Panc1 (cell line): ENCODE results near the gene BFAR. TPM values are rescaled to one million over a fixed set of nuclear protein-coding genes. Genes with fewer than 3 reads are reported as not detected.

Experiments
- ATAC-seq: fragments of 200-7000 bp; cut with Tn5 transposase; 2 replicates; pipeline ENCODE4 v1.9.1; 2020; ENCODE audit warnings: mild to moderate bottlenecking, moderate library complexity
- Bru-seq: library from RNA; stranded (reverse); fragments of 400-500 nt; gene quantifications from one replicate; lab custom pipeline; 2021; lab: Mats Ljungman, UMichigan
- BruChase-seq, 2 experiments: library from RNA; stranded (reverse); fragments of 400-500 nt; gene quantifications; one replicate each; lab custom pipeline; 2021; lab: Mats Ljungman, UMichigan
- BruUV-seq: library from RNA; stranded (reverse); fragments of 400-500 nt; replicated peaks from 2 replicates; lab custom pipeline; 2021; lab: Mats Ljungman, UMichigan
- CTCF ChIA-PET: fragments of 300-600 bp; sonication (Branson Sonifier 250); formaldehyde crosslinking; loops from one replicate; lab custom pipeline; 2022; ENCODE audit warnings: antibody characterized with exemption; lab: Charles Lee
- POLR2A ChIA-PET: fragments of 300-600 bp; sonication (Branson Sonifier 250); formaldehyde crosslinking; loops from one replicate; lab custom pipeline; 2022; ENCODE audit warnings: antibody characterized with exemption; lab: Charles Lee
- DNase-seq: peaks from one replicate; pipeline ENCODE4 v3.0.0-alpha.2; 2010; ENCODE audit warnings: low read depth, low spot score
- H3K27ac ChIP-seq: 2 replicates; pipeline ENCODE4 v1.5.1; 2011; ENCODE audit warnings: mild to moderate bottlenecking, low read length, inconsistent platforms
- H3K27me3 ChIP-seq: fragments of 200-500 bp; sonication (Bioruptor generic); 2 replicates; pipeline ENCODE4 v1.6.0; 2014; ENCODE audit warnings: low read length, inconsistent platforms; ENCODE audit not compliant: control insufficient read depth, insufficient read depth
- H3K36me3 ChIP-seq: fragments of 200-500 bp; sonication (Bioruptor generic); 2 replicates; pipeline ENCODE4 v1.5.1; 2014; ENCODE audit warnings: inconsistent platforms, mild to moderate bottlenecking, low read length, moderate library complexity; ENCODE audit not compliant: control insufficient read depth, insufficient read depth
- H3K4me1 ChIP-seq: 2 replicates; pipeline ENCODE4 v1.5.1; 2011; ENCODE audit warnings: inconsistent platforms, mild to moderate bottlenecking, low read length, moderate library complexity; ENCODE audit not compliant: control insufficient read depth, insufficient read depth
- H3K4me3 ChIP-seq, 2 experiments: 2 replicates each; pipeline ENCODE4 v1.5.1; 2011 to 2012; ENCODE audit warnings: low read depth in 2 of 2, low read length in 2 of 2, mild to moderate bottlenecking in 2 of 2, inconsistent platforms in 1 of 2, moderate library complexity in 1 of 2
- H3K9me3 ChIP-seq: fragments of 200-500 bp; sonication (Bioruptor generic); 2 replicates; pipeline ENCODE4 v1.5.1; 2014; ENCODE audit warnings: low read depth, mild to moderate bottlenecking, inconsistent platforms, low read length, moderate library complexity; ENCODE audit not compliant: control insufficient read depth, insufficient read depth
- CTCF ChIP-seq: fragments of 450-650 bp; IDR thresholded peaks from 2 replicates; pipeline ENCODE4 v1.5.1; 2017; ENCODE audit warnings: mild to moderate bottlenecking
- POLR2AphosphoS5 ChIP-seq: IDR thresholded peaks from 2 replicates; pipeline ENCODE4 v1.6.1; 2012; ENCODE audit warnings: mild to moderate bottlenecking, low read depth, low read length, moderate library complexity
- SIN3A ChIP-seq: IDR thresholded peaks from 2 replicates; pipeline ENCODE4 v1.6.1; 2012; ENCODE audit warnings: low read depth, mild to moderate bottlenecking, low read length, moderate library complexity, borderline replicate concordance; ENCODE audit not compliant: insufficient read depth
- TCF7L2 ChIP-seq: IDR thresholded peaks from 2 replicates; pipeline ENCODE4 v1.6.1; 2011; ENCODE audit warnings: mild to moderate bottlenecking, low read depth, low read length, inconsistent platforms
- in situ Hi-C: cut with HindIII; loops from 2 replicates; pipeline ENCODE4 v1.10.0; 2016; ENCODE audit warnings: low sequenced_read_pairs, low pct_unique_long_range_greater_than_20kb
- intact Hi-C: fragments of 100-400 bp; cut with micrococcal nuclease; formaldehyde crosslinking; loops from one replicate; pipeline ENCODE4 v1.10.0; 2022; ENCODE audit not compliant: unreplicated experiment
- long read RNA-seq: library from polyadenylated mRNA; unstranded; transcript quantifications from one replicate; pipeline ENCODE4 v2.0.0, GENCODE V29; 2021; ENCODE audit not compliant: unreplicated experiment
- polyA plus RNA-seq: library from polyadenylated mRNA; unstranded; fragments of >200 nt; gene quantifications from one replicate; pipeline ENCODE4 v1.2.1, GENCODE V29; 2012; ENCODE audit warnings: missing spikeins; ENCODE audit not compliant: insufficient read length
- total RNA-seq: library from RNA; stranded (reverse); gene quantifications from one replicate; pipeline ENCODE4 v1.2.1, GENCODE V29; 2021; ENCODE audit not compliant: unreplicated experiment
- TF ChIP-seq, protein P1 (sequence below), 2 experiments: IDR thresholded peaks; 2 replicates each; pipeline ENCODE4 v1.6.1; 2011 to 2012; ENCODE audit warnings: low read depth in 2 of 2, control low read depth in 1 of 2, low read length in 1 of 2, mild to moderate bottlenecking in 1 of 2, moderate library complexity in 1 of 2; ENCODE audit not compliant: insufficient read depth in 1 of 2

Gene BFAR
- total RNA-seq, result 114 TPM
- polyA plus RNA-seq, result 74.3 TPM
- Bru-seq, nascent RNA, result percentile 91 among the genes with signal in this experiment
- BruChase-seq, experiment 1, labeled RNA remaining after a 2-hour chase, result percentile 91 among the genes with signal in this experiment
- BruChase-seq, experiment 2, labeled RNA remaining after a 6-hour chase, result percentile 91 among the genes with signal in this experiment
- long read RNA-seq, transcript BFAR-201 (8 exons, 3,039 nt), result major isoform, 124 of 195 reads
- long read RNA-seq, transcript BFAR-203 (4 exons, 1,414 nt), result minor isoform, 9 of 195 reads
- long read RNA-seq, partial matches to known transcripts, result 20 of 195 reads
- long read RNA-seq, other reads (novel, unspliced or antisense), result 37 of 195 reads

DNA sequence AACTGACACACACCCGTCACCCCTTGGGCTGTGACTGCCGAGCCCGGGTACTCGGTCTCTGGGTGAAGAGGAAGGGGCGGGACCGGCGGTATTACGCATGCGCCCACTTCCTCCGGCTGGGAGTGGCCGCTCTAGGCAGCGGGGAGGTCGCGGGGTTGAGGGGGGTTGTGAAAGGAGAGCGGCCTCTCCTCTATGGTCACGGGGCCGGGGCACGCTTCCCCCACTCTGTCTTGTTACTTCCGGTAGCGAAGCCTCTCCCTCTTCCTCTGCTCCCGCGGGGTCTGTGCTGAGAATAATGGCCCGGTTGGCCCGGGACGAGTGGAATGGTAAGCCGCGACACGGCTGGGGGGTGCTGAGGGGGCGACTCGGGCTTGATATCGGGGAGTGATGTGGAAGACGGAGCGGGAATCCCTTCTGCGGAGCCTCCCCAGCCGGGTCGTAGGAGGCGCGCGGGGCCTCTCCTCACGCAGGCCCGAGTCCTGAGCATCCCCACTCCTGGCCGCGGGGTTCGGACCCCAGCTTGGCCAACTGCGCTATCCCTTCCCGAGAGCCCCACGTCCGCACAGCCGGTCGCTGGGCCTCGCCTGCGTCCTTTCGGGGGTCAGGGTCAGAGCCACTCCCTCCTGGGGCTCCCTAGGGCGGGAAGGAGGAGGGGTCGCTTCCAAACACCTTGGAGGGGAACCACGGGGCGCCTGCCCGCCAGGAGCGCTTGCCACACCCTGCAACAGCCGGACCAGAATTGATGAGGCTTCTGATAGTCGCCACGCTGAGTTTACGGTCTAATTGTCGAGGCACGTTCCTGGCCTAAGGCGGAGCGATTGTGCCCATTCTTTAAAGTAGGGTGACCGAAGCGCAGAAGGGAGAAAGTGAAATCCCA lies at the start of gene BFAR:
Gene BFAR (plus strand): TSS at position 259 of the 877 bp plus-strand sequence. CDS start 11,396 bp downstream, outside the sequence.
- intact Hi-C loops (loop anchor here (5.0 kb wide), 1 partner anchor 331 kb away; no protein-coding TSS in a partner anchor), in situ Hi-C loops (no loop called here)
- ChIA-PET POLR2A (no interaction called here), CTCF (no interaction called here)
- ATAC-seq (peak; percentile 90), DNase-seq (peak; percentile 94)
- TSS peak; percentile 78 for BruUV-seq
- Histone ChIP-seq H3K27me3 (no peaks in the 10 kb centered on the region), H3K36me3 (peaks cover 8% of the 10 kb centered on the region), H3K9me3 (no peaks in the 10 kb centered on the region), H3K27ac (peak within 1 kb of the TSS; percentile 99), H3K4me1 (peaks cover 46% of the 10 kb centered on the region), H3K4me3 (peak within 1 kb of the TSS; percentile 88 to 99)
- peak; percentile 91 for TF ChIP-seq SIN3A
- TF ChIP-seq, protein P1, sequence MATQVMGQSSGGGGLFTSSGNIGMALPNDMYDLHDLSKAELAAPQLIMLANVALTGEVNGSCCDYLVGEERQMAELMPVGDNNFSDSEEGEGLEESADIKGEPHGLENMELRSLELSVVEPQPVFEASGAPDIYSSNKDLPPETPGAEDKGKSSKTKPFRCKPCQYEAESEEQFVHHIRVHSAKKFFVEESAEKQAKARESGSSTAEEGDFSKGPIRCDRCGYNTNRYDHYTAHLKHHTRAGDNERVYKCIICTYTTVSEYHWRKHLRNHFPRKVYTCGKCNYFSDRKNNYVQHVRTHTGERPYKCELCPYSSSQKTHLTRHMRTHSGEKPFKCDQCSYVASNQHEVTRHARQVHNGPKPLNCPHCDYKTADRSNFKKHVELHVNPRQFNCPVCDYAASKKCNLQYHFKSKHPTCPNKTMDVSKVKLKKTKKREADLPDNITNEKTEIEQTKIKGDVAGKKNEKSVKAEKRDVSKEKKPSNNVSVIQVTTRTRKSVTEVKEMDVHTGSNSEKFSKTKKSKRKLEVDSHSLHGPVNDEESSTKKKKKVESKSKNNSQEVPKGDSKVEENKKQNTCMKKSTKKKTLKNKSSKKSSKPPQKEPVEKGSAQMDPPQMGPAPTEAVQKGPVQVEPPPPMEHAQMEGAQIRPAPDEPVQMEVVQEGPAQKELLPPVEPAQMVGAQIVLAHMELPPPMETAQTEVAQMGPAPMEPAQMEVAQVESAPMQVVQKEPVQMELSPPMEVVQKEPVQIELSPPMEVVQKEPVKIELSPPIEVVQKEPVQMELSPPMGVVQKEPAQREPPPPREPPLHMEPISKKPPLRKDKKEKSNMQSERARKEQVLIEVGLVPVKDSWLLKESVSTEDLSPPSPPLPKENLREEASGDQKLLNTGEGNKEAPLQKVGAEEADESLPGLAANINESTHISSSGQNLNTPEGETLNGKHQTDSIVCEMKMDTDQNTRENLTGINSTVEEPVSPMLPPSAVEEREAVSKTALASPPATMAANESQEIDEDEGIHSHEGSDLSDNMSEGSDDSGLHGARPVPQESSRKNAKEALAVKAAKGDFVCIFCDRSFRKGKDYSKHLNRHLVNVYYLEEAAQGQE (IDR thresholded peaks at IDR 0.05; ENCODE audit: insufficient read depth in 1 of 2, low read depth in 2 of 2, low read length in 1 of 2), result 0 out of 4 replicates have a peak, but pooled peaks of 1 of the 2 experiments have one; percentile 23
- peak; percentile 20; the same call in 1 of the 2 replicates for TF ChIP-seq TCF7L2
- TF ChIP-seq POLR2AphosphoS5, result peak; percentile 100
- TF ChIP-seq CTCF, result no peak

DNA sequence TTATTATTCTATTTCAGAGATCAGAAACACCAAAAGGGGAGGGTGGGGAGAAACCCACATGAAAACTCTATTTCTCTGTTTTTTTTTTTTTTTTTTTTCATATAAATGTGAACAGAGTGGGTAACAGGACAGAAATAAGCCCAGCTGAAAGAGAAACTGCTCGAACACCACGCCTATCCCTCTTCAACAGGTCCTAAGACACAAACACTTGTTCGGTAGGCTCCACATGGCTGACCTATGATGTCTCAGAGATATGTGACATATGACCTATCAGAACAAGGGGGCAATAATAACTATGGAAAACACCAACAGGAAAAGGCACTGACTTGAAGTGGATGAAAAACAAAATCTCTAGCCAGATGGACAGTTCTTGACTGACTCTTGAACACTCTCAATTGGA lies 47.5 kb upstream of the BFAR start:
- ChIA-PET CTCF (no interaction called here), POLR2A (interaction anchor here (0.5 to 0.7 kb wide), 2 partner anchors 81 to 1356 kb away, joined by 5 to 17 read pairs; no protein-coding TSS in a partner anchor)
- H3K9me3 ChIP-seq, result no peaks in the 10 kb centered on the region
- BruUV-seq, result no TSS peak
- no peaks in the 10 kb centered on the region for H3K4me1 ChIP-seq
- intact Hi-C loops, result no loop called here
- DNase-seq (no peak), ATAC-seq (no peak)
- no peak for TF ChIP-seq CTCF
- no peak for TF ChIP-seq TCF7L2
- no peak for TF ChIP-seq POLR2AphosphoS5
- TF ChIP-seq, protein P1 (IDR thresholded peaks at IDR 0.05; ENCODE audit: insufficient read depth in 1 of 2, low read depth in 2 of 2, low read length in 1 of 2), result no peak
- TF ChIP-seq SIN3A, result no peak
- H3K4me3 ChIP-seq, result no peak overlapping the region
- no peak overlapping the region for H3K27ac ChIP-seq
- in situ Hi-C loops, result no loop called here
- H3K27me3 ChIP-seq, result no peaks in the 10 kb centered on the region
- H3K36me3 ChIP-seq, result peaks cover 26% of the 10 kb centered on the region
